Glutamatergic neuron (in vitro differentiated cells): ENCODE measurements around the gene THOP1. TPM values are rescaled to one million over a fixed set of nuclear protein-coding genes. Genes with fewer than 3 reads are reported as not detected.
"Not testable (repeated sequence)": the region's sequence is repeated elsewhere in the genome, so short reads cannot be mapped to it uniquely, and the experiment has no call there.

Experiments
- DNase-seq: peaks from one replicate; pipeline ENCODE4 v3.0.0; 2022
- H3K27ac Mint-ChIP-seq: one replicate; pipeline ENCODE4 v1.8.0; 2020; ENCODE audit warnings: mild to moderate bottlenecking, mixed read lengths, inconsistent platforms; ENCODE audit not compliant: unreplicated experiment
- H3K27me3 Mint-ChIP-seq: one replicate; pipeline ENCODE4 v1.8.0; 2020; ENCODE audit warnings: mild to moderate bottlenecking, moderate library complexity, mixed read lengths, inconsistent platforms; ENCODE audit not compliant: unreplicated experiment
- H3K36me3 Mint-ChIP-seq: one replicate; pipeline ENCODE4 v1.8.0; 2020; ENCODE audit warnings: mild to moderate bottlenecking, mixed read lengths, inconsistent platforms; ENCODE audit not compliant: unreplicated experiment
- H3K4me1 Mint-ChIP-seq: one replicate; pipeline ENCODE4 v1.8.0; 2020; ENCODE audit warnings: mild to moderate bottlenecking, low read depth, mixed read lengths, inconsistent platforms; ENCODE audit not compliant: unreplicated experiment
- H3K4me3 Mint-ChIP-seq: one replicate; pipeline ENCODE4 v1.8.0; 2020; ENCODE audit warnings: mild to moderate bottlenecking, mixed read lengths, inconsistent platforms; ENCODE audit not compliant: unreplicated experiment
- H3K9me3 Mint-ChIP-seq: one replicate; pipeline ENCODE4 v1.8.0; 2020; ENCODE audit warnings: mild to moderate bottlenecking, moderate library complexity, mixed read lengths, inconsistent platforms; ENCODE audit not compliant: unreplicated experiment
- CTCF ChIP-seq: fragments of 200-600 bp; sonication (generic); IDR thresholded peaks from one replicate; pipeline ENCODE4 v1.5.0; 2021; ENCODE audit not compliant: partially characterized antibody, unreplicated experiment
- total RNA-seq: library from RNA; stranded (reverse); fragmentation: NEBNext Ultra II Directional; extraction: Animal tissue kit (Norgen Biotek cat#: 25700); gene quantifications from one replicate; pipeline ENCODE4 v1.2.1, GENCODE V29; 2021; ENCODE audit not compliant: unreplicated experiment

THOP1 gene
- total RNA-seq, 1 donor from 2014 or later = 64.0 TPM

GRCh38 chr19:2814426-2814825 lies 29.1 kb downstream of the THOP1 start:
- no peak overlapping the region for H3K27ac Mint-ChIP-seq
- no peaks in the 10 kb centered on the region for H3K36me3 Mint-ChIP-seq
- no peaks in the 10 kb centered on the region for H3K27me3 Mint-ChIP-seq
- H3K4me1 Mint-ChIP-seq = no peaks in the 10 kb centered on the region
- DNase-seq = no peak
- TF ChIP-seq CTCF = no peak
- no peaks in the 10 kb centered on the region for H3K9me3 Mint-ChIP-seq
- no peak overlapping the region for H3K4me3 Mint-ChIP-seq

GRCh38 chr19:2815191-2815614 lies 29.9 kb downstream of the THOP1 start:
- no peak for TF ChIP-seq CTCF
- no peak overlapping the region for H3K4me3 Mint-ChIP-seq
- H3K27ac Mint-ChIP-seq = no peak overlapping the region
- H3K27me3 Mint-ChIP-seq = no peaks in the 10 kb centered on the region
- no peak for DNase-seq
- H3K9me3 Mint-ChIP-seq = no peaks in the 10 kb centered on the region
- H3K4me1 Mint-ChIP-seq = no peaks in the 10 kb centered on the region
- no peaks in the 10 kb centered on the region for H3K36me3 Mint-ChIP-seq

GRCh38 chr19:2815923-2816322 lies 30.6 kb downstream of the THOP1 start:
- Mint-ChIP-seq H3K27ac (no peak overlapping the region), H3K27me3 (no peaks in the 10 kb centered on the region), H3K4me3 (no peak overlapping the region), H3K4me1 (no peaks in the 10 kb centered on the region), H3K36me3 (no peaks in the 10 kb centered on the region), H3K9me3 (peaks cover under 1% of the 10 kb centered on the region)
- TF ChIP-seq CTCF = no peak
- DNase-seq = no peak

- no peak overlapping the region for H3K27ac Mint-ChIP-seq
- H3K36me3 Mint-ChIP-seq = no peaks in the 10 kb centered on the region
- no peaks in the 10 kb centered on the region for H3K27me3 Mint-ChIP-seq
- TF ChIP-seq CTCF = no peak
- DNase-seq = no peak
- H3K4me1 Mint-ChIP-seq = no peaks in the 10 kb centered on the region
- no peak overlapping the region for H3K4me3 Mint-ChIP-seq
- H3K9me3 Mint-ChIP-seq = peaks cover 4% of the 10 kb centered on the region
Measured at GRCh38 chr19:2816641-2817040, 31.3 kb downstream of the THOP1 start.

GRCh38 chr19:2817237-2817829 lies 32.0 kb downstream of the THOP1 start:
- H3K9me3 Mint-ChIP-seq, DNase-seq, H3K27ac Mint-ChIP-seq, H3K4me3 Mint-ChIP-seq, H3K36me3 Mint-ChIP-seq, H3K4me1 Mint-ChIP-seq, H3K27me3 Mint-ChIP-seq: not testable (repeated sequence)
